Stimulated activated CD8-positive, alpha-beta memory T cell treated with anti-CD3 and anti-CD28 coated beads, Interleukin-4, amount 100 ng/mL, for 48 hours (primary cell): ENCODE measurements around the gene KCNH2.

Source experiments
- DNase-seq: peaks from one replicate; pipeline ENCODE4 v3.0.0-alpha.2; 2020

The KCNH2 gene

GRCh38 chr7:150898475-150899011, 79.6 kb downstream of the KCNH2 start:
- DNase-seq = peak; percentile 89

DNA sequence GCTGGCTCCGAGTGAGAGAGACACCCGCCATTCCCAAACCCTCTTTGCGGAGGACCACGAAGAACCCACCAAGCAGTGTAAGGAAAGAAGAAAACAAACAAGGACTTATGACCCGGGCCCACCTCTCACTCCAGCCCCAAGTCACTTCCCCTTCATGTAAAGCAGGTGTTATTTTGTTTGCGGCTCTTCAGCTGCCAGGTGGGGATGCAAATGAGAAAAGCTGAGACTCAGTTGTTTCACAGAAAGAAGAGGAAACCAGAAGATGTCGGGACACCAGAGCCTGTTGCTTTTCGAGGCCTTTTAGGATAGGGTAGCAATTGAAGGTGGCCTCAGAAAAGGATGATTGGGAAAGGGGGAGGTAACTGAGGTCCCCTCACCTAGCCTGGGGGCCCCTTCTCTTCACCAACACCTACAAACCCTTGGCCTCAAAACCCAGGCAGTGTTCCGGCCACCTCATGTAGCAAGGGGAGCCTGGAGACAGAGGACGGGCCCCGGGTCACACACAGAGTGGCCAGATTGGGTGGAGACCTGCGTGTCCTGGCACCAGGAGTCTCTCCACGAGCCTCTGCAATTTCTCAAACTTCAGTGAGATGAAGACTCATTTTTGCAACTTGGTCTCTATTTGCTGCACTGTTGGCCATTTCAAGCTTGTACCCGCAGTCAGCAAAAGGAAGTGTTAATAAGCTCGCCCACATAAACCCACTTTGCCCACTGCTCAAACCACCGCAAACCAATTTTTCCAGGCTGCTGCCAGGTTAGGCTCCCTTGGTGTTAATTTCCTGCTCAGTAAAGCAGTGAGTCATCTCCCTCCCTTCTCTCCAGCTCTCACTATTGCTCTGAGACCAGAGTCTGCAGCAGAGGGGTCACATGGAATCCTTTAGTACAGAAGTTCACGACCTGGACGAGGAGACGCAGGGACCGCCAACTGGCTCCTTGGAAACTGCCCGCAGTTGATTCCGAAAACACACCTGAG, 80.3 kb downstream of the KCNH2 start:
- DNase-seq = peak; percentile 60

GRCh38 chr7:150896562-150897209, 81.4 kb downstream of the KCNH2 start:
- DNase-seq = no peak

GRCh38 chr7:150895809-150896208, 82.3 kb downstream of the KCNH2 start:
- DNase-seq = no peak
